Spleen (tissue), 13 donors: Measurements from ENCODE around the gene ABTB2. TPM values are rescaled to one million over a fixed set of nuclear protein-coding genes. Genes with fewer than 3 reads are reported as not detected.
A peak's percentile ranks its signal among the peaks of the same experiment; 100 is the strongest.

Experiments
- DNase-seq: peaks from one replicate; pipeline ENCODE4 v3.0.0-alpha.2; 2020
- H3K27ac ChIP-seq, 8 donors: fragments of 200-600 bp; sonication (generic) in 7 of 8; 1 replicate in 4 of 8; 2 replicates in 4 of 8; pipeline versions ENCODE4 v1.5.0 to v1.8.0; 2016 to 2021; ENCODE audit warnings: inconsistent platforms in 4 of 8, mild to moderate bottlenecking in 4 of 8, moderate library complexity in 1 of 8
- H3K27me3 ChIP-seq, 7 donors: fragments of 200-600 bp; sonication (generic) in 6 of 7; replicated peaks in 1 of 7; 1 replicate in 4 of 7; 2 replicates in 3 of 7; pipeline versions ENCODE4 v1.5.0 to v1.8.0; 2016 to 2021; ENCODE audit warnings: inconsistent platforms in 3 of 7, mild to moderate bottlenecking in 1 of 7
- H3K36me3 ChIP-seq, 6 donors: fragments of 200-600 bp; sonication (generic) in 5 of 6; 1 replicate in 4 of 6; 2 replicates in 2 of 6; pipeline versions ENCODE4 v1.5.0 to v1.8.0; 2016 to 2021; ENCODE audit warnings: inconsistent platforms in 2 of 6
- H3K4me1 ChIP-seq, 6 donors: fragments of 200-600 bp; sonication (generic) in 5 of 6; 1 replicate in 3 of 6; 2 replicates in 3 of 6; pipeline versions ENCODE4 v1.5.0 to v1.8.0; 2016 to 2021; ENCODE audit warnings: inconsistent platforms in 3 of 6
- H3K4me3 ChIP-seq, 8 donors: fragments of 200-600 bp; sonication (generic) in 7 of 8; 1 replicate in 4 of 8; 2 replicates in 4 of 8; pipeline versions ENCODE4 v1.5.0 to v1.8.0; 2016 to 2021; ENCODE audit warnings: inconsistent platforms in 4 of 8, mild to moderate bottlenecking in 4 of 8, moderate library complexity in 2 of 8
- H3K9me3 ChIP-seq, 8 donors: fragments of 200-600 bp; sonication (generic) in 7 of 8; 1 replicate in 4 of 8; 2 replicates in 4 of 8; pipeline versions ENCODE4 v1.5.0 to v1.8.0; 2016 to 2021; ENCODE audit warnings: inconsistent platforms in 4 of 8
- POLR2A ChIP-seq, 3 donors: fragments of 450-650 bp; IDR thresholded peaks; one replicate each; pipeline ENCODE4 v1.5.1; 2017; ENCODE audit warnings: antibody characterized with exemption in 3 of 3, mild to moderate bottlenecking in 1 of 3
- POLR2AphosphoS5 ChIP-seq, 3 donors: sonication (generic); formaldehyde crosslinking; IDR thresholded peaks; one replicate each; pipeline ENCODE4 v1.5.1; 2017; ENCODE audit warnings: antibody characterized with exemption in 3 of 3
- WGBS, 5 donors: extraction: QIAGEN DNeasy Blood & Tissue Kit in 3 of 5; methylation state at CpG; one replicate each; pipeline versions ENCODE4 v1.1.5 to v1.1.7; 2013 to 2018; 5-methylcytosine and 5-hydroxymethylcytosine counted together
- intact Hi-C: fragments of 100-400 bp; cut with DNase I; formaldehyde crosslinking; loops from one replicate; pipeline ENCODE4 v1.15.0; 2023; ENCODE audit warnings: low total_unique reads
- long read RNA-seq, 2 donors: transcript quantifications; one replicate each; lab custom pipeline, GENCODE V29; 2026
- polyA plus RNA-seq, 3 donors: library from polyadenylated mRNA; stranded (reverse); fragments of 200-250 nt; gene quantifications; one replicate each; pipeline ENCODE4 v1.2.1, GENCODE V29; 2013
- total RNA-seq, 7 donors: library from RNA; depleted of rRNA in 3 of 7; stranded (reverse); fragments of >200 nt in 3 of 7; fragmentation: NEBNext Ultra II Directional in 4 of 7; extraction: Animal tissue kit (Norgen Biotek cat#: 25700) in 4 of 7; gene quantifications; one replicate each; pipeline versions ENCODE4 v1.1.0 to v1.2.1, GENCODE V29; 2016 to 2021
- TF ChIP-seq, protein P1 (sequence below), 11 experiments: fragments of 200-600 bp in 7 of 11; fragments of 450-650 bp in 4 of 11; sonication (generic) in 4 of 11; IDR thresholded peaks in 8 of 11; conservative IDR thresholded peaks in 3 of 11; 1 replicate in 7 of 11; 2 replicates in 4 of 11; pipeline versions ENCODE4 v1.4.0 to v1.8.0; 2016 to 2021; ENCODE audit warnings: antibody characterized with exemption in 11 of 11, inconsistent platforms in 4 of 11, mild to moderate bottlenecking in 1 of 11
- donor health status: healthy with polysubstance abuse.
- donor health status: DM: no; HTN: no; CAD: no; lungs with moderate emphysema.
- donor health status: DM: no; HTN: no; CAD: no.
- donor health status: Bipolar disorder and iron deficiency.
- donor health status: healthy.
- donor health status: DM: no; HTN: no; CAD: no.
- donor health status: DM: yes; HTN: yes; CAD: no.

Gene ABTB2
- total RNA-seq (1 to 10 TPM; 1.5 to 2.9 (median 2.0) TPM), polyA plus RNA-seq (under 1 TPM; 0.41 to 0.67 (median 0.58) TPM)
- long read RNA-seq, donor 1 = 0 reads
- long read RNA-seq, donor 2 = 0 reads

DNA sequence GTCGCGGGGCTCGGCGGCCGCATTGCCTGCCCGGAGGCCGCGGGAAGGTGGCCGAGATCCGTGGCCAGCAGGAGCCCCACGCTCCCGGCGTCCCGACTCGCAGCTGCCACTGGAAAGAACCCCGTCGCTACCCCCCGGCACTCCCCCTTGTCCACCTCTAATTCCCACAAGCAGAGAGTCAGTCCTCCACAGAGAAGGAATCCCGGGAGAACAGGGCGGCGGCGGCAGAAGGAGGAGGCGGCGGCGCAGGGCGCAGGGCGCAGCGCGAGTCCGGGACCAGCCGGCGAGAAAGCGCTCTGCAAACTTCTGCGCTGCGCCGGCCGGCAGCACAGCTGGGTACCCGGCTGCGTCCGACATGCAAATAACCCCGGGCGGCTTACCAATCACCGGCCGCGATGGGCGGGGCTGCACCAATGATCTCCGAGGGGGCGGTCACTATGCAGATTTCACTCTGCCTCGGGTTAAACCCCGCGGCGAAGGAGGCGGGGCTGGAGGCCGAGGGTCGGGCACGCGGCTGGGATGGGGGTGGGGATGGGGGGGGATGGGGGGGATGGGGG is at the start of gene ABTB2:
Gene ABTB2 (minus strand): TSS at position 310 of the 557 bp plus-strand sequence.
- Histone ChIP-seq H3K27me3 (peaks cover 0 to 52% (median 23%) of the 10 kb centered on the region in 7 donors), H3K4me3 (peak within 1 kb of the TSS; percentile 49 to 78 (median 66)), H3K9me3 (no peaks in the 10 kb centered on the region), H3K27ac (peak within 1 kb of the TSS in 7 of 8 donors; percentile 19 to 80 (median 74)), H3K4me1 (peaks cover 14 to 48% (median 35%) of the 10 kb centered on the region in 6 donors), H3K36me3 (no peaks in the 10 kb centered on the region)
- TF ChIP-seq POLR2AphosphoS5 (IDR thresholded peaks at IDR 0.05) (peak; percentile 90 to 96 (median 94)), POLR2A (IDR thresholded peaks at IDR 0.05) (peak in 2 of 3 donors; percentile 76 to 84)
- TF ChIP-seq, protein P1, sequence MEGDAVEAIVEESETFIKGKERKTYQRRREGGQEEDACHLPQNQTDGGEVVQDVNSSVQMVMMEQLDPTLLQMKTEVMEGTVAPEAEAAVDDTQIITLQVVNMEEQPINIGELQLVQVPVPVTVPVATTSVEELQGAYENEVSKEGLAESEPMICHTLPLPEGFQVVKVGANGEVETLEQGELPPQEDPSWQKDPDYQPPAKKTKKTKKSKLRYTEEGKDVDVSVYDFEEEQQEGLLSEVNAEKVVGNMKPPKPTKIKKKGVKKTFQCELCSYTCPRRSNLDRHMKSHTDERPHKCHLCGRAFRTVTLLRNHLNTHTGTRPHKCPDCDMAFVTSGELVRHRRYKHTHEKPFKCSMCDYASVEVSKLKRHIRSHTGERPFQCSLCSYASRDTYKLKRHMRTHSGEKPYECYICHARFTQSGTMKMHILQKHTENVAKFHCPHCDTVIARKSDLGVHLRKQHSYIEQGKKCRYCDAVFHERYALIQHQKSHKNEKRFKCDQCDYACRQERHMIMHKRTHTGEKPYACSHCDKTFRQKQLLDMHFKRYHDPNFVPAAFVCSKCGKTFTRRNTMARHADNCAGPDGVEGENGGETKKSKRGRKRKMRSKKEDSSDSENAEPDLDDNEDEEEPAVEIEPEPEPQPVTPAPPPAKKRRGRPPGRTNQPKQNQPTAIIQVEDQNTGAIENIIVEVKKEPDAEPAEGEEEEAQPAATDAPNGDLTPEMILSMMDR (IDR thresholded peaks at IDR 0.05 in 8 of 11, conservative IDR thresholded peaks at IDR 0.05 in 3 of 11) = peak in 2 of 11 experiments; percentile 20 to 23
- intact Hi-C loops = loop anchor here (2.0 kb wide), 1 partner anchor 183 kb away; no protein-coding TSS in a partner anchor
- peak; percentile 99 for DNase-seq
- WGBS, 5 donors = 0 to 3% (median 0%) methylated on average over 21 to 57 of the region's 57 CpGs

DNA sequence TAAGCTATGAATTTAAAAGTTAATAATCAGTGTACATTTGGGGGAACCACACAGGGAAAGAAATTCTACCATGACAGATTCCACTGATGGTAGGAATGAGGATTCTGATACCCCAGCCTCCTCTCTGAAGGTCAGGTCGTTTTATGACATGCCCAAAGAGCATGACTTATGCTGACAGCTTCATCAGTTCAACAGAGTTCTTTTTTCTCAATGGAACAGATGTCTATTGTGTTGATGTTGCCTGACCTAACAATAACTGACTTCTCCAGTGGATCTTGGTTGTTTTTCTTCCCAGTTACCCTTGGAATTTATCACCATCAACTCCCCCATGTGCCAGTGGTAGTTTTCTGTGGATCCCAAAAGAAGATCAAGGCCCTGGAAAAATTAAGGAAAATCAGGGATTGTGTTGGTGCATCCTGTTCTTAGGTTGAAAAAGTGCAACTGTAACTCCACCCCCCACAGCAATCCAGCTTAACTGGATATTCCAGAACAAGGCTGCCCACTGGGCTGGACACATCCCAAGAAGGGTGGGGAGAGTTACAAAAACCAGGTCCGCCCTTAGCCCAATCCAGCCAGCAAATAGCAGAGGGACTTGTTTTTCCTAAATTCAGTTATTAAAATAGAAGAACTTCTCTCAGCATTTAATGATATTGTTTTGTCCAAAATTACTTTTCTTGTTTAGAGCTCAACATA is 49.5 kb upstream of the ABTB2 start:
- TF ChIP-seq POLR2A (IDR thresholded peaks at IDR 0.05) (no peak), POLR2AphosphoS5 (IDR thresholded peaks at IDR 0.05) (no peak)
- TF ChIP-seq, protein P1 (IDR thresholded peaks at IDR 0.05 in 8 of 11, conservative IDR thresholded peaks at IDR 0.05 in 3 of 11) = no peak
- no peak for DNase-seq
- Histone ChIP-seq H3K4me3 (no peak overlapping the region), H3K9me3 (peaks cover 0 to 5% (median 2%) of the 10 kb centered on the region in 8 donors), H3K27ac (no peak overlapping the region), H3K4me1 (peaks cover 0 to 9% (median 0%) of the 10 kb centered on the region in 6 donors), H3K27me3 (peaks cover 0 to 6% (median 0%) of the 10 kb centered on the region in 7 donors), H3K36me3 (no peaks in the 10 kb centered on the region)
- intact Hi-C loops = no loop called here
- 45 to 76% (median 69%) methylated on average over 2 of the region's 2 CpGs for WGBS, 5 donors

DNA sequence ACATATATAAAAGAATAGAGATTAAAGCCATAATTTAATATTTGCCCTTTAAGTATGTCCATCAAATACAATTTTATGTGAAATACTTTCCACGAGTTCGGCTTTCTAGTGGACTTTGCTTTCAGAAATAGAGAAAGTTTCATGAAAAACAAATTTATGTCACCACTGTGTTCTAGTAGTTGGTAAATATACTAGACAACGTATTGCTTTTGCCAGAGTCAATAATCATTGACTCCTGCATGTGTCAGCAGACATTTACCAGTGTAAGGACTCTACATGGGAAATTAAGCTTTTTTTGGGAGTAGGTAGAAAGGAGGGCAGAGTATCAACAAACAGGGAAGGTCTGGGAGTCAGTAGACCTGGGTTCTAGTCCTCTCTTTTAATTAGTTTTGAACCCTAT is 48.6 kb upstream of the ABTB2 start:
- WGBS, 5 donors = 82 to 90% (median 89%) methylated on average over 3 of the region's 3 CpGs
- no peaks in the 10 kb centered on the region for H3K36me3 ChIP-seq
- H3K27ac ChIP-seq = no peak overlapping the region
- no peaks in the 10 kb centered on the region for H3K9me3 ChIP-seq
- peaks cover 0 to 6% (median 0%) of the 10 kb centered on the region in 7 donors for H3K27me3 ChIP-seq
- TF ChIP-seq POLR2AphosphoS5 (IDR thresholded peaks at IDR 0.05) = no peak
- no peak for TF ChIP-seq POLR2A (IDR thresholded peaks at IDR 0.05)
- TF ChIP-seq, protein P1 (IDR thresholded peaks at IDR 0.05 in 8 of 11, conservative IDR thresholded peaks at IDR 0.05 in 3 of 11) = no peak
- no peak for DNase-seq
- H3K4me1 ChIP-seq = peaks cover 0 to 9% (median 0%) of the 10 kb centered on the region in 6 donors
- intact Hi-C loops = no loop called here
- H3K4me3 ChIP-seq = no peak overlapping the region
